Measurements from ENCODE around the gene FAM234A.
"Not testable (repeated sequence)": the region's sequence is repeated elsewhere in the genome, so short reads cannot be mapped to it uniquely, and the experiment has no call there.

Gene FAM234A

GRCh38 chr16:254461-254860, 19.8 kb downstream of the FAM234A start:
- H3K4me2 ChIP-seq (ENCODE audit: low read depth, low read length, poor library complexity, severe bottlenecking): no peak overlapping the region

GRCh38 chr16:255183-255582, 20.6 kb downstream of the FAM234A start:
- Histone ChIP-seq H3K36me3 (ENCODE audit: low read length) (no peaks in the 10 kb centered on the region), H3F3A (ENCODE audit: insufficient read depth) (no peaks in the 10 kb centered on the region), H3K9me2 (replicated peaks; ENCODE audit: insufficient read depth, low read length) (no peaks in the 10 kb centered on the region), H3K79me2 (ENCODE audit: insufficient read depth, low read length) (no peaks in the 10 kb centered on the region), H4K20me1 (ENCODE audit: low read depth, low read length) (no peaks in the 10 kb centered on the region), H3K9me3 (ENCODE audit: insufficient read depth, low read length) (no peaks in the 10 kb centered on the region), H3K9ac (ENCODE audit: low read length) (no peak overlapping the region), H3K4me3 (ENCODE audit: insufficient read depth, low read length, poor library complexity, severe bottlenecking) (no peak overlapping the region), H3K27ac (ENCODE audit: low read depth, low read length) (no peak overlapping the region), H3K27me3 (ENCODE audit: low read length) (no peaks in the 10 kb centered on the region), H2AFZ (ENCODE audit: low read depth, low read length, severe bottlenecking) (no peak overlapping the region), H3K4me2 (ENCODE audit: low read depth, low read length, poor library complexity, severe bottlenecking) (no peak overlapping the region)
- TF ChIP-seq CTCF (IDR thresholded peaks at IDR 0.05; ENCODE audit: insufficient read depth, low read length, poor library complexity, severe bottlenecking): no peak
- TF ChIP-seq EZH2phosphoT487 (conservative IDR thresholded peaks at IDR 0.05; ENCODE audit: low read length): no peak

More at GRCh38 chr16:254461-254860, 19.8 kb downstream of the FAM234A start:
- Histone ChIP-seq H3K4me3 (ENCODE audit: insufficient read depth, low read length, poor library complexity, severe bottlenecking) (no peak overlapping the region), H2AFZ (ENCODE audit: low read depth, low read length, severe bottlenecking) (no peak overlapping the region), H3F3A (ENCODE audit: insufficient read depth) (no peaks in the 10 kb centered on the region), H4K20me1 (ENCODE audit: low read depth, low read length) (no peaks in the 10 kb centered on the region), H3K27ac (ENCODE audit: low read depth, low read length) (no peak overlapping the region), H3K27me3 (ENCODE audit: low read length) (no peaks in the 10 kb centered on the region), H3K36me3 (ENCODE audit: low read length) (no peaks in the 10 kb centered on the region), H3K9me3 (ENCODE audit: insufficient read depth, low read length) (no peaks in the 10 kb centered on the region), H3K79me2 (ENCODE audit: insufficient read depth, low read length) (no peaks in the 10 kb centered on the region), H3K9me2 (replicated peaks; ENCODE audit: insufficient read depth, low read length) (no peaks in the 10 kb centered on the region), H3K9ac (ENCODE audit: low read length) (no peak overlapping the region)
- TF ChIP-seq CTCF (IDR thresholded peaks at IDR 0.05; ENCODE audit: insufficient read depth, low read length, poor library complexity, severe bottlenecking) (no peak), EZH2phosphoT487 (conservative IDR thresholded peaks at IDR 0.05; ENCODE audit: low read length) (no peak)

- H3K4me2 ChIP-seq (ENCODE audit: low read depth, low read length, poor library complexity, severe bottlenecking); H3K9me2 ChIP-seq (replicated peaks; ENCODE audit: insufficient read depth, low read length); H3K27me3 ChIP-seq (ENCODE audit: low read length); H3K4me3 ChIP-seq (ENCODE audit: insufficient read depth, low read length, poor library complexity, severe bottlenecking); H2AFZ ChIP-seq (ENCODE audit: low read depth, low read length, severe bottlenecking); H3K79me2 ChIP-seq (ENCODE audit: insufficient read depth, low read length); H4K20me1 ChIP-seq (ENCODE audit: low read depth, low read length); H3K9ac ChIP-seq (ENCODE audit: low read length); H3K27ac ChIP-seq (ENCODE audit: low read depth, low read length); H3K9me3 ChIP-seq (ENCODE audit: insufficient read depth, low read length); H3K36me3 ChIP-seq (ENCODE audit: low read length); H3F3A ChIP-seq (ENCODE audit: insufficient read depth): not testable (repeated sequence)
These were observed 23.5 kb downstream of the FAM234A start for GRCh38 chr16:258091-258490.

GRCh38 chr16:259226-259625, 24.6 kb downstream of the FAM234A start:
- H3K27ac ChIP-seq (ENCODE audit: low read depth, low read length): no peak overlapping the region
- H3K9me2 ChIP-seq (replicated peaks; ENCODE audit: insufficient read depth, low read length): no peaks in the 10 kb centered on the region
- H4K20me1 ChIP-seq (ENCODE audit: low read depth, low read length): no peaks in the 10 kb centered on the region
- H3K4me3 ChIP-seq (ENCODE audit: insufficient read depth, low read length, poor library complexity, severe bottlenecking): no peak overlapping the region
- H3K9ac ChIP-seq (ENCODE audit: low read length): no peak overlapping the region
- H3K36me3 ChIP-seq (ENCODE audit: low read length): no peaks in the 10 kb centered on the region
- TF ChIP-seq EZH2phosphoT487 (conservative IDR thresholded peaks at IDR 0.05; ENCODE audit: low read length) (no peak), CTCF (IDR thresholded peaks at IDR 0.05; ENCODE audit: insufficient read depth, low read length, poor library complexity, severe bottlenecking) (no peak)
- no peak overlapping the region for H2AFZ ChIP-seq (ENCODE audit: low read depth, low read length, severe bottlenecking)
- no peak overlapping the region for H3K4me2 ChIP-seq (ENCODE audit: low read depth, low read length, poor library complexity, severe bottlenecking)
- no peaks in the 10 kb centered on the region for H3K27me3 ChIP-seq (ENCODE audit: low read length)
- no peaks in the 10 kb centered on the region for H3F3A ChIP-seq (ENCODE audit: insufficient read depth)
- H3K79me2 ChIP-seq (ENCODE audit: insufficient read depth, low read length): no peaks in the 10 kb centered on the region
- H3K9me3 ChIP-seq (ENCODE audit: insufficient read depth, low read length): no peaks in the 10 kb centered on the region
